ENCODE measurements around the gene LSR. TPM values are rescaled to one million over a fixed set of nuclear protein-coding genes. Genes with fewer than 3 reads are reported as not detected.

LSR gene, protein sequence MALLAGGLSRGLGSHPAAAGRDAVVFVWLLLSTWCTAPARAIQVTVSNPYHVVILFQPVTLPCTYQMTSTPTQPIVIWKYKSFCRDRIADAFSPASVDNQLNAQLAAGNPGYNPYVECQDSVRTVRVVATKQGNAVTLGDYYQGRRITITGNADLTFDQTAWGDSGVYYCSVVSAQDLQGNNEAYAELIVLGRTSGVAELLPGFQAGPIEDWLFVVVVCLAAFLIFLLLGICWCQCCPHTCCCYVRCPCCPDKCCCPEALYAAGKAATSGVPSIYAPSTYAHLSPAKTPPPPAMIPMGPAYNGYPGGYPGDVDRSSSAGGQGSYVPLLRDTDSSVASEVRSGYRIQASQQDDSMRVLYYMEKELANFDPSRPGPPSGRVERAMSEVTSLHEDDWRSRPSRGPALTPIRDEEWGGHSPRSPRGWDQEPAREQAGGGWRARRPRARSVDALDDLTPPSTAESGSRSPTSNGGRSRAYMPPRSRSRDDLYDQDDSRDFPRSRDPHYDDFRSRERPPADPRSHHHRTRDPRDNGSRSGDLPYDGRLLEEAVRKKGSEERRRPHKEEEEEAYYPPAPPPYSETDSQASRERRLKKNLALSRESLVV
- 10 to 100 TPM in 1 of 4 donors, 1 to 10 TPM in 3; 2.5 to 11.4 (median 5.2) TPM for total RNA-seq

DNA sequence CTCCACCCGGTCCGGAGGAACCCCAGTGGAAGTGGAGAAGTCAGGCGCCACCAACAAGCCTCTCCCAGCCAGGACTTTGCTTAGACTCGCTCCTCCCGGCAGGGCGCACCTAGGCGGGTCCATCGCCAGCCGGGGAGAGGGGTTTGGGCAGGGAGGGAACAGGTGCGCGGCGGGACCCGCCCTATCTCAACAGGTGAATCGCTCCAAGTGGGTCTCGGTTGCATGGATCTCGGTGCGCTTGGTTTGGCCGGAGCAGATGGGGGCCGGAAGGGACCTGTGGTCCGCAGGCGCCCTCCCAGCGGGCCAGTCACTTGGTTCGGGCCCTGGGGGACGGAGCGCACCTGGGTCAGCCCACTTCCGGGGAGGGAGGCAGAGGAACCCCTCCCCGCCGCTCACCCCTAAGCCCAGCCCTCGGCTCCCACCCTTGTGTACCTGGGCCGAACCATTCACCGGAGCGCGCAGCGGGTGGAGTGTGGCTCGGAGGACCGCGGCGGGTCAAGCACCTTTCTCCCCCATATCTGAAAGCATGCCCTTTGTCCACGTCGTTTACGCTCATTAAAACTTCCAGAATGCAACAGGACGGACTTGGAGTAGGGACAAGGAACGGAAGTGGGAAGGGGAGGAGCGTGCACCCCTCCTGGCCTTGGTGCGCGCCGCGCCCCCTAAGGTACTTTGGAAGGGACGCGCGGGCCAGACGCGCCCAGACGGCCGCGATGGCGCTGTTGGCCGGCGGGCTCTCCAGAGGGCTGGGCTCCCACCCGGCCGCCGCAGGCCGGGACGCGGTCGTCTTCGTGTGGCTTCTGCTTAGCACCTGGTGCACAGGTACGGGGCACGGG, at the start of gene LSR:
TSS of gene LSR (plus strand) at position 693 of the 836 bp plus-strand sequence. CDS start at position 714, 21 bp downstream.
- DNase-seq (no peak), ATAC-seq (peak; percentile 21 to 38)
- Histone ChIP-seq H3K36me3 (no peaks in the 10 kb centered on the region), H3K4me1 (no peaks in the 10 kb centered on the region), H3K27me3 (peaks cover 37 to 53% (median 40%) of the 10 kb centered on the region in 3 donors), H3K9me3 (no peaks in the 10 kb centered on the region), H3K27ac (peak within 1 kb of the TSS; percentile 61 to 76 (median 72)), H3K4me3 (peak within 1 kb of the TSS; percentile 39 to 57 (median 50))
- in situ Hi-C loops (cut with MboI; ENCODE audit: low sequenced_read_pairs in 4 of 4) (no loop called here), intact Hi-C loops (cut with DNase I; ENCODE audit: low total_unique reads) (no loop called here)
- TF ChIP-seq, protein P1, sequence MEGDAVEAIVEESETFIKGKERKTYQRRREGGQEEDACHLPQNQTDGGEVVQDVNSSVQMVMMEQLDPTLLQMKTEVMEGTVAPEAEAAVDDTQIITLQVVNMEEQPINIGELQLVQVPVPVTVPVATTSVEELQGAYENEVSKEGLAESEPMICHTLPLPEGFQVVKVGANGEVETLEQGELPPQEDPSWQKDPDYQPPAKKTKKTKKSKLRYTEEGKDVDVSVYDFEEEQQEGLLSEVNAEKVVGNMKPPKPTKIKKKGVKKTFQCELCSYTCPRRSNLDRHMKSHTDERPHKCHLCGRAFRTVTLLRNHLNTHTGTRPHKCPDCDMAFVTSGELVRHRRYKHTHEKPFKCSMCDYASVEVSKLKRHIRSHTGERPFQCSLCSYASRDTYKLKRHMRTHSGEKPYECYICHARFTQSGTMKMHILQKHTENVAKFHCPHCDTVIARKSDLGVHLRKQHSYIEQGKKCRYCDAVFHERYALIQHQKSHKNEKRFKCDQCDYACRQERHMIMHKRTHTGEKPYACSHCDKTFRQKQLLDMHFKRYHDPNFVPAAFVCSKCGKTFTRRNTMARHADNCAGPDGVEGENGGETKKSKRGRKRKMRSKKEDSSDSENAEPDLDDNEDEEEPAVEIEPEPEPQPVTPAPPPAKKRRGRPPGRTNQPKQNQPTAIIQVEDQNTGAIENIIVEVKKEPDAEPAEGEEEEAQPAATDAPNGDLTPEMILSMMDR (IDR thresholded peaks at IDR 0.05 in 4 of 5, conservative IDR thresholded peaks at IDR 0.05 in 1 of 5), result no peak
- no peak for TF ChIP-seq POLR2A (IDR thresholded peaks at IDR 0.05)

DNA sequence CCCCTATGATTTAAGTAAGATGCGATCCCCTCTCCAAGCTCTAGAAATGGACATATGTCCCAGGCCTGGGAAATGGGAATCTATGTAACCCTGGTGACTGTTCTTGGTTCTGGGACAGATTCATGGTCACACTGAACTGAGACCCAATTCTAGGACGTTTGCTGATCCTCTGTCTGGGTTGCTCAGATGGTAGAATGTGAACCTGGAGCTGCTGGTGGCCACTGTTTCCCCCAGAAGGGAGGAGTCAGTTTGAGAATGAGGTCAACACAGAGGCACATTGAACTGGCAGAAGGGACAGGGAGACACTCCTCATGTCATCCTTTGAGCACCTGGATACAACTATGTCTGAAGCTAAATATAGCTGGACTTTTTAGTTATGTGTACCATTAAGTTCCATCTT, 49.3 kb upstream of the LSR start:
- Histone ChIP-seq H3K9me3 (no peaks in the 10 kb centered on the region), H3K27ac (no peak overlapping the region), H3K4me3 (no peak overlapping the region), H3K27me3 (no peaks in the 10 kb centered on the region), H3K4me1 (no peaks in the 10 kb centered on the region), H3K36me3 (no peaks in the 10 kb centered on the region)
- no peak for DNase-seq
- no peak for ATAC-seq
- intact Hi-C loops (cut with DNase I; ENCODE audit: low total_unique reads), result no loop called here
- no peak for TF ChIP-seq POLR2A (IDR thresholded peaks at IDR 0.05)
- TF ChIP-seq, protein P1 (IDR thresholded peaks at IDR 0.05 in 4 of 5, conservative IDR thresholded peaks at IDR 0.05 in 1 of 5), result no peak
- in situ Hi-C loops (cut with MboI; ENCODE audit: low sequenced_read_pairs in 4 of 4), result no loop called here

DNA sequence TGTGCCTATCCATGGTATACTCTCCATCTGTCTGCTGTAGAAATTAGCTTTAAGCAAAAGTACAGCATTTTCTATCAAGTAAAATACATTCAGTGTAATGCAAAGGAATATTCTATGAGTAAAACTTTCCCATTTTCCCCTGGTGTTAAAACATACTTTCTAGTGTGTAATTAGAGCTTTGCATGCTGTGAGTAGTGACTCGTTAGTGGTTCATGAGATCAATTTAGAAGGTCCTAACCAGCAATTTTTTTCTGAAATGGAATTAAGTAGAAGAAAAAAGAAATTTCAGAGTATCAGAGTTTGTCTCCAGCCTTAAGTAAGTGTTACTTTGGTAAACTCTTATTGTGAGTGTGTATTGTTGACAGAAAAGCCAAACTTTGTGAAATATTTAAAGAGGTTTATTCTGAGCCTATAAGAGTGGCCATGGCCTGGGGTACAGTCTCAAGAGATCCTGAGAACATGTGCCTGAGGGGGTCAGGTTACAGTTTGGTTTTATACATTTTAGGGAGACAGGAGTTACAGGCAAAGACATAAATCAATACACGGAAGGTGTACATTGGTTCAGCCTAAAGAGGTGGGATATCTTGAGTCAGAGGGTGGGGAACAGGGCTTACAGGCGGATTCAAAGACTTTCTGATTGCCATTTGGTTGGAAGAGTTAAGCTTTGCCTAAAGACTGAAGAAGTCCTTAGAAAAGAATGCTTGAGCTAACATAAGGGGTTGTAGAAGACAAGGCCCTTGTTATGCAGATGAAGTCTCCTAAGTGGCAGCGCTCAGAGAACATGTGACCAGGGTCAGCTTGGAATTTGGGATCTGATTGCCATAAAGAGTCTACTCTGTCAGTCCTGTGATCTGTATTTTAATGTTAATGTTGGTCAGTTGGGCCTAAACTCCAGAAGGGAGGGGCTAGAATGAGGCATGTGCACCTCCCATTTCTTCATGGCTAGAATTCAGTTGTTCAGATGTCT, 45.8 kb upstream of the LSR start:
- TF ChIP-seq, protein P1 (IDR thresholded peaks at IDR 0.05 in 4 of 5, conservative IDR thresholded peaks at IDR 0.05 in 1 of 5), result no peak
- TF ChIP-seq POLR2A (IDR thresholded peaks at IDR 0.05), result no peak
- Histone ChIP-seq H3K36me3 (no peaks in the 10 kb centered on the region), H3K4me1 (no peaks in the 10 kb centered on the region), H3K27me3 (no peaks in the 10 kb centered on the region), H3K4me3 (no peak overlapping the region), H3K9me3 (no peaks in the 10 kb centered on the region), H3K27ac (no peak overlapping the region)
- in situ Hi-C loops (cut with MboI; ENCODE audit: low sequenced_read_pairs in 4 of 4), result no loop called here
- intact Hi-C loops (cut with DNase I; ENCODE audit: low total_unique reads), result loop anchor here (5.0 kb wide), 1 partner anchor 46 kb away; no protein-coding TSS in a partner anchor
- DNase-seq (no peak), ATAC-seq (no peak)
